ENCODE measurements around the gene BRD7.

DNA sequence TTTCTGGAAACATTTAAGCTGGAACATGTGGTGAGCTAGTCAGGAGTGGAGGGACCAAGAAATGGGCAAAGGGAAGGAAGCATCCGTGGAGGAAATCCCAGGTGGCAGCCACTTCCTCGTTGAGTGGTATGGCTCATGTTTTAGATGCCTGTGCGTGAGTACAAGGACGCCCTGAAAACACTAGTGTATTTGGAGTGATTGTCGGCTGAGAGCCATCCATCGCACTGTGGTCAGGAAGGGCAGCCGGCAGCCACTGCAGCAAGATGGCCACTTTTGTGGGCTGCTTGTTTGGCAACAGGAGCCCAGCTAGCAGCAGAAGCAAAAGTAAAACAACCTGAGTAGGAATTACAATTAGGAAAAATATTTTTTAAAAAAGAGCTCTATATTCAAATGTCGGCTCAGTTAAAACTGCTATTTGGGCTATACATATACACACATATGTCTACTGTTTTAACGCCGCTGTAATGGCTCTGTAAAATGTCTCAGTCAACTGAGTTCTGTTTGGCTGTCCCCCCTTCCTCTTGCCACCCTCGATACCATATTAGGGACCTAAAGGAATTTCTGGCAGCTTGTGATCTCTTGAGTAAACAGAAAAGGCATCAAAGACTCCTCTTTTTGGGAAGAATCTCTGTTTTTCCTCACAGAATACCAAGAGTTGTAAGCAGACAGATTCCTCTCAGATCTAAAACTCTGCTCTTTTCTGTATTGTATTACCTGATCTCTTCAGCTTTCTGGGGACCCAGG lies 39.2 kb downstream of the BRD7 start:
- TF ChIP-seq, protein P1, sequence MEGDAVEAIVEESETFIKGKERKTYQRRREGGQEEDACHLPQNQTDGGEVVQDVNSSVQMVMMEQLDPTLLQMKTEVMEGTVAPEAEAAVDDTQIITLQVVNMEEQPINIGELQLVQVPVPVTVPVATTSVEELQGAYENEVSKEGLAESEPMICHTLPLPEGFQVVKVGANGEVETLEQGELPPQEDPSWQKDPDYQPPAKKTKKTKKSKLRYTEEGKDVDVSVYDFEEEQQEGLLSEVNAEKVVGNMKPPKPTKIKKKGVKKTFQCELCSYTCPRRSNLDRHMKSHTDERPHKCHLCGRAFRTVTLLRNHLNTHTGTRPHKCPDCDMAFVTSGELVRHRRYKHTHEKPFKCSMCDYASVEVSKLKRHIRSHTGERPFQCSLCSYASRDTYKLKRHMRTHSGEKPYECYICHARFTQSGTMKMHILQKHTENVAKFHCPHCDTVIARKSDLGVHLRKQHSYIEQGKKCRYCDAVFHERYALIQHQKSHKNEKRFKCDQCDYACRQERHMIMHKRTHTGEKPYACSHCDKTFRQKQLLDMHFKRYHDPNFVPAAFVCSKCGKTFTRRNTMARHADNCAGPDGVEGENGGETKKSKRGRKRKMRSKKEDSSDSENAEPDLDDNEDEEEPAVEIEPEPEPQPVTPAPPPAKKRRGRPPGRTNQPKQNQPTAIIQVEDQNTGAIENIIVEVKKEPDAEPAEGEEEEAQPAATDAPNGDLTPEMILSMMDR (conservative IDR thresholded peaks at IDR 0.05; ENCODE audit: low read depth, low read length) = no peak
- no peak for TF ChIP-seq EZH2 (IDR thresholded peaks at IDR 0.05; ENCODE audit: low read length, unreplicated experiment)
- TF ChIP-seq EZH2phosphoT487 (IDR thresholded peaks at IDR 0.05; ENCODE audit: borderline replicate concordance, low read length) = no peak

Data from PC-3 (cell line).